ENCODE measurements around the gene ESYT2.

GRCh38 chr7:158700008-158700407 lies 129.3 kb downstream of the ESYT2 start:
- TF ChIP-seq CTCF (IDR thresholded peaks at IDR 0.05; ENCODE audit: insufficient read depth, low read depth, low read length) (no peak), EZH2 (IDR thresholded peaks at IDR 0.05; ENCODE audit: insufficient read depth, low read length) (no peak)

Data from astrocyte (in vitro differentiated cells and primary cell).